ENCODE results near the gene CXXC5. TPM values are rescaled to one million over a fixed set of nuclear protein-coding genes. Genes with fewer than 3 reads are reported as not detected.
"Not testable (repeated sequence)": the region's sequence is repeated elsewhere in the genome, so short reads cannot be mapped to it uniquely, and the experiment has no call there.

CXXC5 gene
- total and polyA plus RNA-seq, 8 donors, result 18.3 to 101 (median 26.5) TPM

DNA sequence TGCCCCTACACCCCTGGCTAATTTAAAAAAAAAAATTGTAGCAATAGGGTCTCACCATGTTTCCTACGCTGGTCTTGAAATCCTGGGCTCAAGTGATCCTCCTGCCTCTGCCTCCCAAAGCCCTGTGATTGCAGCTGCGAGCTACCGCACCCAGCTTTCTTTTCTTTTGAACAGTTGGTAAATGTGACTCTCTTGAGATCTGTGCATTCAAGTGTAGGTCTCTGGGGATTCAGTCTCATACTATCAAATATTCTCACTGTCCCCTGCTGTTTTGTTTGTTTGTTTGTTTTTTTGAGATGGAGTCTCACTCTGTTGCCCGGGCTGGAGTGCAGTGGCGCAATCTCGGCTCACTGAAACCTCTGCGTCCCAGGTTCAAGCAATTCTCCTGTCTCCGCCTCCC is 42.3 kb upstream of the CXXC5 start:
- no peaks in the 10 kb centered on the region for H3K27me3 ChIP-seq
- H3K9me3 ChIP-seq, result no peaks in the 10 kb centered on the region
- intact Hi-C loops (cut with DNase I; ENCODE audit: low total_unique reads), result no loop called here
- no peak overlapping the region for H3K4me3 ChIP-seq
- peaks cover 0 to 24% (median 7%) of the 10 kb centered on the region in 4 donors for H3K4me1 ChIP-seq
- no peak for DNase-seq
- no peak overlapping the region for H3K27ac ChIP-seq
- TF ChIP-seq EP300 (IDR thresholded peaks at IDR 0.05) (no peak), POLR2A (IDR thresholded peaks at IDR 0.05) (no peak)
- TF ChIP-seq, protein P1, sequence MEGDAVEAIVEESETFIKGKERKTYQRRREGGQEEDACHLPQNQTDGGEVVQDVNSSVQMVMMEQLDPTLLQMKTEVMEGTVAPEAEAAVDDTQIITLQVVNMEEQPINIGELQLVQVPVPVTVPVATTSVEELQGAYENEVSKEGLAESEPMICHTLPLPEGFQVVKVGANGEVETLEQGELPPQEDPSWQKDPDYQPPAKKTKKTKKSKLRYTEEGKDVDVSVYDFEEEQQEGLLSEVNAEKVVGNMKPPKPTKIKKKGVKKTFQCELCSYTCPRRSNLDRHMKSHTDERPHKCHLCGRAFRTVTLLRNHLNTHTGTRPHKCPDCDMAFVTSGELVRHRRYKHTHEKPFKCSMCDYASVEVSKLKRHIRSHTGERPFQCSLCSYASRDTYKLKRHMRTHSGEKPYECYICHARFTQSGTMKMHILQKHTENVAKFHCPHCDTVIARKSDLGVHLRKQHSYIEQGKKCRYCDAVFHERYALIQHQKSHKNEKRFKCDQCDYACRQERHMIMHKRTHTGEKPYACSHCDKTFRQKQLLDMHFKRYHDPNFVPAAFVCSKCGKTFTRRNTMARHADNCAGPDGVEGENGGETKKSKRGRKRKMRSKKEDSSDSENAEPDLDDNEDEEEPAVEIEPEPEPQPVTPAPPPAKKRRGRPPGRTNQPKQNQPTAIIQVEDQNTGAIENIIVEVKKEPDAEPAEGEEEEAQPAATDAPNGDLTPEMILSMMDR (IDR thresholded peaks at IDR 0.05), result no peak
- 95 to 99% (median 98%) methylated on average over 8 of the region's 8 CpGs for WGBS, 5 donors
- peaks cover 21 to 57% (median 49%) of the 10 kb centered on the region in 4 donors for H3K36me3 ChIP-seq

DNA sequence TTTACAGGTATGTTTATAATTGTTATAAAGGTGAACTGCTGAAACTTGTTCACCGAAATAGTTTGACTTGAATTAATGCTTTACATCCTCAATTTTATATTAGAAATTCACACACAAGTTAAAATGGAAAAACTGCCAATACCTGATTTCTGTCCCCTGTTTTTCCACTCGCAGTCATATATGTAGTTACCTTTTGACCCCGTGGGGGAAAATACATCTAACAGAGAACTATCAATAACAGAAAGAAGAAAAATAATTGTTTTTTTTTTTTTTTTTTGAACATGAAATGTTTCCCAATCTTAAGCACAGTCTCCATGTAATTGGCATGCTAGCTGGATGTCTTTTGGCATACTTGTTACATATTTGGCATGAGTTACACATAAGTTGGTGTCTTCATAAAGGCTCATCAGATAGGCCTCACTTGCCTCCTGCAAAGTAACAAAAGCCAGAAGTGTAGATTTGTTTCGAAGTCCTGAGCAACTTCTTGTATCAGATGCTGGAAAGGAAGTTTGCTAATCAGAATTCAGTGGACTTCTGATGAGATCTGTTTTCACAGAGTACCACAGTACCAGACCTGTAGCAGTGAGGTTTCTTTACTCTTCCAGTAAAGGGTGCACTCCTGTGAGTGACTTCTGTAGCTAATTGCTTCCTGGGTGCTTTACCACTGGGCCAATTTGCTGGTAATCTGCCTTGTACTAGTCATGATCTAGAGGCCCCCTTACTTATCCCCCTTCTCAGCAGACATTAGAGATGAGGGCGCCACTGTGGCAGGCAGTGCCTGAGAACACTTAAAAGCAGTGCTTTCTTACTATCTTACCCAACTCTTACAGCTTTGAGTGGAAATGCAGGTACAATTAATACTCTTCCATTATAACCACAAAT is 36.2 kb upstream of the CXXC5 start:
- TF ChIP-seq POLR2AphosphoS5 (IDR thresholded peaks at IDR 0.05), result no peak
- TF ChIP-seq, protein P1 (IDR thresholded peaks at IDR 0.05), result no peak
- WGBS, 5 donors, result 82 to 89% (median 88%) methylated on average over 5 of the region's 5 CpGs
- Histone ChIP-seq H3K9me3 (no peaks in the 10 kb centered on the region), H3K27me3 (no peaks in the 10 kb centered on the region), H3K4me1 (peaks cover 0 to 35% (median 16%) of the 10 kb centered on the region in 4 donors), H3K4me3 (no peak overlapping the region), H3K36me3 (peaks cover 4 to 38% (median 33%) of the 10 kb centered on the region in 4 donors), H3K27ac (no peak overlapping the region)
- no peak for DNase-seq
- intact Hi-C loops (cut with DNase I; ENCODE audit: low total_unique reads), result no loop called here

DNA sequence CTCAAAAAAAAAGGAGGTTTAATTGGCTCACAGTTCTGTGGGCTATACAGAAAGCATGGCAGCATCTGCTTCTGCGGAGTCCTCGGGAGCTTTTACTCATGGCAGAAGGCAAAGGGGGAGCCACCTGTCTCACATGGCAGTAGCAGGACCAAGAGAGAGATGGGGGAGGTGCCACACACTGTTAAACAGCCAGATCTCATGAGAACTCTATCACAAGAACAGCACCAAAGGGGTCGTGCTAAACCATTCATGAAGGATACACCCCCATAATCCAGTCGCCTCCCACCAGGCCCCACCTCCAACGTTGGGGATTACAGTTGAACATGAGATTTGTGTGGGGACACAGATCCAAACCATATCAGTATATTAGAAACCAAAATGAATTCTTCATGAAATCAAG is 28.3 kb upstream of the CXXC5 start:
- Histone ChIP-seq H3K4me1 (peaks cover 0 to 5% (median 0%) of the 10 kb centered on the region in 4 donors), H3K4me3 (no peak overlapping the region), H3K9me3 (no peaks in the 10 kb centered on the region), H3K36me3 (peaks cover 38 to 99% (median 98%) of the 10 kb centered on the region in 4 donors), H3K27me3 (no peaks in the 10 kb centered on the region), H3K27ac (no peak overlapping the region)
- WGBS, 5 donors, result 77 to 85% (median 82%) methylated on average over 5 of the region's 5 CpGs
- DNase-seq, result no peak
- intact Hi-C loops (cut with DNase I; ENCODE audit: low total_unique reads), result no loop called here
- TF ChIP-seq, protein P1 (IDR thresholded peaks at IDR 0.05), result no peak

DNA sequence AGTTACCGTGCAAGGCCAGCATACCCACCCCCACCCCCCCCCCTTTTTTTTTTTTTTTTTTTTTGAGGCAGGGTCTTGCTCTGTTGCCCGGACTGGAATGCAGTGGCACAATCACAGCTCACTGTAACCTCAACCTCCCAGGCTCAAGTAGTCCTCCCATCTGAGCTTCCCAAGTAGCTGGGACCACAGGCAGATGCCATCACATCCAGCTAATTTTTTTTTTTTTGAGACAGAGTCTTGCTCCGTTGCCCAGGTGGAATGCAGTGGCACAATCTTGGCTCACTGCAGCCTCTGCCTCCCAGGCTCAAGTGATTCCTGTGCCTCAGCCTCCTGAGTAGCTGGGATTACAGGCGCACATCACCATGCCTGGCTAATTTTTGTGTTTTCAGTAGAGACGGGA is 22.8 kb upstream of the CXXC5 start:
- H3K27me3 ChIP-seq; H3K4me1 ChIP-seq; H3K27ac ChIP-seq; intact Hi-C loops (cut with DNase I; ENCODE audit: low total_unique reads); H3K4me3 ChIP-seq; H3K9me3 ChIP-seq: not testable (repeated sequence)
- H3K36me3 ChIP-seq, result peaks cover 43 to 98% (median 98%) of the 10 kb centered on the region in 4 donors
- 87 to 96% (median 92%) methylated on average over 5 of the region's 5 CpGs for WGBS, 5 donors
- DNase-seq, result peak in 1 of 2 donors; percentile 14

DNA sequence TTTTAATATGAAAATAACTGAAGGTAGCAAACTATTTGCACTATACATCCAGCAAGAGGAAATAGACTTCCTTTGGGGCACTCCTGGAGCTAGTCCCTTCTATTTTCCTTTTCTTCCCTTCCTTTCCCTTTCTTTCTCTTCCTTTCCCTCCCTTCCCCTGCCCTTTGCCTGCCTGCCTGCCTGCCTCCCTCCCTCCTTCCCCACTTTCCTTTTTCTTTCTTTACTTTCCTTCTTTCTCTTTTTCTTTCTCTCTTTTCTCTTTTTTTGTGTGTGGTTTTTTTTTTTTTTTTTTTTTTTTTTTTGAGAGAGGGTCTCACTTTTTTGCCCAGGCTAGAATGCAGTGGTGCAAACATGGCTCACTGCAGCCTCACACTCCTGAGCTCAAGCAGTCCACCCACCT is 17.3 kb upstream of the CXXC5 start:
- Histone ChIP-seq H3K27ac (no peak overlapping the region), H3K4me3 (no peak overlapping the region), H3K4me1 (peaks cover 8 to 19% (median 13%) of the 10 kb centered on the region in 4 donors), H3K27me3 (no peaks in the 10 kb centered on the region), H3K36me3 (peaks cover 19 to 58% (median 48%) of the 10 kb centered on the region in 4 donors), H3K9me3 (no peaks in the 10 kb centered on the region)
- DNase-seq, result no peak
- intact Hi-C loops (cut with DNase I; ENCODE audit: low total_unique reads), result loop anchor here (5.0 kb wide), 2 partner anchors 61 to 136 kb away; no protein-coding TSS in a partner anchor
- no peak for TF ChIP-seq POLR2A (IDR thresholded peaks at IDR 0.05)
